Parietal lobe (tissue), 2 donors: ENCODE measurements around the gene DEK. TPM values are rescaled to one million over a fixed set of nuclear protein-coding genes. Genes with fewer than 3 reads are reported as not detected.

Source experiments
- small RNA-seq: library from RNA; depleted of rRNA; stranded (forward); fragments of <200 nt; gene quantifications from one replicate; pipeline ENCODE3, GENCODE V24; 2014; ENCODE audit warnings: low replicate concordance
- total RNA-seq: library from RNA; depleted of rRNA; stranded (reverse); fragments of >200 nt; gene quantifications from one replicate; pipeline ENCODE4 v1.2.3, GENCODE V29; 2014

Gene DEK
- total RNA-seq = 138 TPM

DNA sequence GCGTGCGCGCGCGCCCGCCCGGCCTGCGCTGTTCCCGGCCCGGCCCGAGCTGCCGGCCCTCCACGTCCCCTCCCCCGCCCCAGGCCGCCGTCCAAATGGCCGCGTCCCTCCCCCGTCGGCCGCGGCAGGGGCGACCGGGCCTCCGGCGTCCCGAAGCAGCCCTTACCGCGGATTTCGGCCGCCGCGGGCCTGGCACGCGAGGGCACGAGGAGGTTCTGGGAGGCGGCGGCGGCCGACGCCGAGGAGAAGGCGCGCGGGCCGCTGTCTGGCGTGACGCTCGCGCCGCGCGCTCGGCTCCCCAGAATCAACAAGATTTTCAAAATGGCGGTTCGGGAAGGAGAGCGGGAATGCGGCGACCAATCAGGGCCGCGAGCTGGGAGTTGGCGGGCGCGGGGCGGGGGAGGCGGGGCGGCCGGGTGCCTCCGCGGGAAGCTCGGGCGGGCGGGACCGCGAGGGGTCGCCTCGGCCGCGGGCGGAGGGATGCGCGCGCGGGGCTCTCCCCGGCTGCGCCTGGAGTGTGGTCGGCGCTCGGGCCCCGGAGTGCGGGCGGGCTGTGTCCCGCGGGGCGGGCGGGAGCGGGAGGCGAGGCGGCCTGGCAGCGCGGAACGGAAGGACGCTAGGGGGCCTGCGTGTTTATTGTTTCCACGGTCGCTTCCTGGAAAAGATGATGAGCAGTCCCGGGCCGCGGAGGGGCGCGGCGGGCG is at the start of gene DEK:
TSS of gene DEK (minus strand) at position 312 of the 704 bp plus-strand sequence. CDS start 543 bp downstream, outside the sequence.

Small RNA genes lying within 50 kb of the gene (small RNA-seq; reads per million reads assigned to genes)
- gene AL138825.1 = not detected
- not detected for gene RF00019
- not detected for gene RNU6-263P

Other genes starting within 250 kb of the DEK start
- gene NHLRC1, start 141.9 kb downstream of the DEK start, total RNA-seq = 3.1 TPM
- 3.8 TPM for gene TPMT, start 109.5 kb downstream of the DEK start, total RNA-seq
- 52.0 TPM for gene KDM1B, start 109.1 kb downstream of the DEK start, total RNA-seq
- gene RNF144B, start 122.8 kb upstream of the DEK start, total RNA-seq = 1.9 TPM